COLO829 (cell line): ENCODE measurements around the gene FBXO5.
A peak's percentile ranks its signal among the peaks of the same experiment; 100 is the strongest.
"Not testable (repeated sequence)": the region's sequence is repeated elsewhere in the genome, so short reads cannot be mapped to it uniquely, and the experiment has no call there.

ENCODE experiments used
- DNase-seq: peaks from one replicate; pipeline ENCODE4 v3.0.0; 2012; ENCODE audit warnings: low spot score

The FBXO5 gene

DNA sequence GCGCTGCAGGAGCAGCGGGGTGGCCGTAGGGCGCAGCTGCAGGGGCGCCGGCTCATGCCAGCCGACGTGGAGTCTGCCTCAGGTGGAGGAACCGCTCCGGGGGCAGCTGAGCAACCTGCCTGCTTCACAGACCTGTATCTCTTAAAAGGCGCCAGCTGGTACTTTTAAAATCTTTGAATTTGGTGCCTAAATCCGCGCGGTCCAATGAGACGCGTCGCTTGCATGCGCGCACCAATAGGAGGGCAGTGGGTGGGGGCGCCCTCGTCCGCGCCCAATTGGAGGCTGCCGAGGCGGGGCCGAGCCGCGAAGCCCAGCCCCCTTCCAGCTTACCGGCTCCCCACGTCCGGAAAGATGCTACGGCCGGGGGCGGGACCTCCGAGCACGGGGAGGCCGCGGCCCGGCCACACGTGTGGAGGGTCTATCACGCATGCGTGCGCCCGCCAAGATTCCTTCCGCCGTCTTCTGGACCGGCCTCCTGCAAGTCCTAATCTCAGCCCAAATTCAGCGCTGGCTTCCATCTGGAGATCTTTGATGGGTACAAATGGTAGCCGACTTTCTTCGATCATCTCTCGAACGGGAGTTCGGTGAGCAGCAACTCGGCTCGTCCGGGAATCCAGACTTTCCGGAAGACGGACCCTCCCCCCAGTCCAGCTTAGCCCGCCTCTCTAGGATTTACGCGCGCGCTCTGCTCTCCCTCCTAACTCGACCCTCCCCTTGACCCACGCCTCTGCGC lies at the start of gene FBXO5:
FBXO5 (minus strand) TSS at position 138 of the 733 bp plus-strand sequence; CDS start at position 56, 82 bp downstream.
- peak; percentile 87 for DNase-seq

- DNase-seq: peak; percentile 14
Measured at GRCh38 chr6:153032255-153032882, 49.5 kb upstream of the FBXO5 start.

DNA sequence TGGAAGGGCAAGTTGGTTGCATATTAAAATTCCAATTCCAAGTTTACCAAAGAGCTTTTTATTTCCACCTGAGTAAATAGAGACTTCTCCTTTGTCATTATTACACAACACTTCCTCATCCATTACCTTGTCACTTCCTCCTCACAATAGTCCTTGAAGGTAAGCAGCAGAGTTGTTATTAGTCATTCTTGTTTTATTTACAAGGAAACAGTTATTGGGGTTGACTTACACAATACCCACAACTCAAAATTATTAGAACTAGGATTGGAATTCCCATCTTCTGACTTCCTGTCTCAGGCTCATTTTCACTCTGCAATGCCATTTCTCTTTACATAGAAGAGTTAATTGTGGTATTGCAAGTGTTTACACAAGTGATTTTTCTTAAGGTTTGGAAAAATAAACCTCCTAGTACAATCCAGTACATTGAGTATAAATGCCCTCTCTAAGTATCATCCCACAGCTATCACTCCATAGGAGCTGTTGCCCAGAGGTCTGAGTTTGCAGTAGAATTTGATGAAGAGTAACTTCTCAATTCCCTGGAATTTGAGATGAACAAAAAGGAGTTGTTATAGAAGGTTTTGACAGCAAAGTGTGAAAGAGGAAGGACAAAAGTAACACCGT lies 48.6 kb upstream of the FBXO5 start:
- DNase-seq: no peak

DNA sequence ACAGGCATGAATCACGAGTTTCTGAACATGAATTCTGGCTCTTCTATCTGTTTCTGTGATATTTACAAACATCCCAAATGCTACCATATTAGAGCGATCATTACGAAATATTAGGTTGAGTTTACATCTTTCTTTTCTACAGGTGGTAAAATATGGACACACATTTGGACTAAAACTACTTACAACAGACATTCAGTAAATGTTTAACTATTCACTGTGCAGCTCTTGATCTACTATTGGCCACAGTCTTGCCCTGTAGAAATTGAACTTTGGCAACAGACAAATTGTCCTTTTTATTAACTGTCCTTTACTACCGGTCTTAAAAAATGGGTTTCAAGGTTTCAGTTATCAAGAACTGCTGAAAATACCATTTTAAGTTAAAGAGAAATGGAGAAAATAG lies 46.1 kb upstream of the FBXO5 start:
- DNase-seq: no peak

GRCh38 chr6:153028286-153028685 lies 45.4 kb upstream of the FBXO5 start:
- DNase-seq: no peak

DNA sequence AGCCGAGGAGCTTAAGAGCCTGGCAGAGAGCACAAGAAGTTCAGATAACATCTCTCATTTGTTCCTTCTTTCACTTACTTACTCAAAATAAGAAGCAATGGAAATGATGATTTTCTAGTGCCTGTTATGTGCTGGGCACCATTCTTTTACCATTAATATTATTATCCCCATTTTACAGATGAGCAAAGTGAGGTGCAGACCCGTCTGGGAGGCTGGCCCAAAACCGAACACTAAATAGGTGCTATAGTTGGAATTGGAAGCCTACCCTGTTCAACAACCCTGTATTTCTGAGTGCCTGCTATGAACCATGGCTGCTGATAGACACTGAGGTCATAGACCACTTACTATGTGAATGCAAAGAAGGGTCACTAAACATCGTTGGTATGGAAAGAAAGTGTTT lies 44.6 kb upstream of the FBXO5 start:
- no peak for DNase-seq

GRCh38 chr6:153024709-153025017 lies 41.8 kb upstream of the FBXO5 start:
- no peak for DNase-seq

DNA sequence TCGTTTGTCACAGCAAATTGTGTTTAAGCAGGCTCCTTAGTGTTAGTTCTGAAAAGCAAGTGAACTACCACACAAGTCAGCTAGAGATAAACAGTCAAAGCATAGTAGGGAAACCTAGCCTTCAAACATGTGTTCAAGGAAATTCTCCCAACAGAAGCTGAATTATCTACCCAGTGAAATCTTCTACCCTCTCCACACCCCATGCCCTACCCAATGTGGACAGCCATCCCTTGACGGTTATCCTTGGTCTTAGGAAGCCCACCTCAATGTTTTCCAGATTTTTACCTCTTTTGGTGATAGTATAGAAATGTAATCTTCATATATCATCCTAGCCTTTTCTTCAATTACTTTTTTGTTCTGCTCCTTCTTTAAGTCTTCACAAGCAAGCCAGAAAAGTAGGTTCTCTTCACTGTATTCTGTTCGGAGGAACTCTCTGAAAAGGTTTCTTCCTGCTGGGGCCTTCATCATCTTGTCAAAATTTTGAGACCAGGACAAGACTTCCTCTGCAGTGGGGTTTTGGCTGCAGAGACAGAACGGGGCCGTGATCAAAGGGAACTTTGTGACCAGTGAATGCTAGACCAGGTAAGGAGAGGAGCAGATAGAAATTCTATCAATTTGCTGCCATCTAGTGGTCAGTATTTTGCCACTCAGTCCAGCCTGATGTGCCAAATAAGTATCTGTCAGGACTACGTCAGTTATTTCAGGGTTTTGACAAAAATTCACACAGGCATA lies 41.3 kb upstream of the FBXO5 start:
- DNase-seq: peak; percentile 53

DNA sequence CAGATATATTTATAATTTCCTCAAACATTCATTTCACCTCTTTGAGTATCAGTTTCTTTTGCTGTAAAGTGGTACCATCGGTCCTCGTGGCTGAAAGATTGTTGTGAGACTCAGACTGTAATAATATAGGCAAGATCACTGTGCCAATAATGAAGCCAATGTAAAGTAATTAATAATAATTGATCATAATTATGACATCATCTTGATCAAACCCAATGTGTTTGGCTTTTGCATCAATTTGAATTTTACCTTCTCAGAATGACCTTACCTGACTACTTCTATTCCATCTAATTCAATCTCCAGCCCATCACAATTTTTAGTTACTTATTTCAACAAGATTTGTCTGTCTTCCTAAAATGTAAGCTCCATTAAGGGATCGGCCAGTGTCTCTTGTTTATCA lies 35.5 kb upstream of the FBXO5 start:
- no peak for DNase-seq

DNA sequence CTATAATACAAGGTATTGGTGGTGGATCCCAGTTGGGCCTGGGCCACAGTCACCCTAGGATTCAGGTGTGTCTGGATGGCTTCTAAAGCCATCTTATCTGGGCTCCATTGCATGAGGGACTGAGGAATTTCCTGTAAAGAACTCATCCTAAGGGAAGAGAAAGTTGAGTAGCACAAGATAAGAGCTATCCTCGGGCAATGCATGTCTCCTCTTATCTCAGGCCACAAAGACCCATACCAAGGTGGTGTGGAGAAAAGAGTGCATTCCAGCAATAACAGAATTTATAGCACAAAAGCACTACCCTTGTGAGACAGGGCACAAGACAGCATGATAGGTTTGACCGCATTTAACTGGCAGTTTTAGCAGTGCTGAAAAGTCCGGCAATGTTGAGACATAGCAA lies 34.0 kb upstream of the FBXO5 start:
- DNase-seq: no peak

DNA sequence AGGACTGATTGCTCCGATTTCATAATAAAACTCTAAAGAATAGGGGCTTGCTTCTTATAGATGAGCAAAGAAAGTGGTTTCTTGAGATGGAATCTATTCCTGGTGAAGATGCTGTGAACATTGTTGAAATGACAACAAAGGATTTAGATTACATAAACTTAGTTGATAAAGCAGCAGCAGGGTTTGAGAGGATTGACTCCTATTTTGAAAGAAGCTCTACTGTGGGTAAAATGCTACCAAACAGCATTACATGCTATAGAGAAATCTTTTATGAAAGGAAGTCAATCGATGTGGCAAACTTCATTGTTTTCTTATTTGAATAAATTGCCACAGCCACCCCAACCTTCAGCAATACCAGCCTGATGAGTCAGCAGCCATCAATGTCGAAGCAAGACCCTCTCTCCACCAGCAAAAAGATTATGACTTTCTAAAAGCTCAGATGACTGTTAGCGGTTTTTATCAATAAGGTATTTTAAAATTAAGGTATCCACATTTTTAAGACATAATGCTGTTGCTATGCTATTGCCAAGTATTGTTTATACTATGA lies 32.3 kb upstream of the FBXO5 start:
- DNase-seq: no peak

DNA sequence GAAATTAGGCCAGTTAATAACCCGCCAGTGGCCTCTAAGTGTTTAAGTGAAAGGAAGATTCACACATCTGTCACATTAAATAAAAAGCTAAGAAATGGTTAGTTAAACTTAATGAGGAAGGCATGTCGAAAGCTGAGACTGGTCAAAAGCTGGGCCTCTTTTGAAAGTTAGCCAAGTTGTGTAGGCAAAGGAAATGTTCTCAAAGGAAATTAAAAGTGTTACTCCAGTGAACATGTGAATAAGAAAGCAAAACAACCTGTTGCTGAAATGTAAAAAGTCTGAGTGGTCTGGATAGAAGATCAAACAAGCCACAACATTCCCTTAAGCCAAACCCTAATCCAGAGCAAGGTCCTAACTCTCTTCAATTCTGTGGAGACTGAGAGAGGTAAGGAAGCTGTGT lies 30.6 kb upstream of the FBXO5 start:
- DNase-seq: no peak

- no peak for DNase-seq
Measured at GRCh38 chr6:153012856-153013255, 30.0 kb upstream of the FBXO5 start.

GRCh38 chr6:153003366-153003690 lies 20.5 kb upstream of the FBXO5 start:
- no peak for DNase-seq

DNA sequence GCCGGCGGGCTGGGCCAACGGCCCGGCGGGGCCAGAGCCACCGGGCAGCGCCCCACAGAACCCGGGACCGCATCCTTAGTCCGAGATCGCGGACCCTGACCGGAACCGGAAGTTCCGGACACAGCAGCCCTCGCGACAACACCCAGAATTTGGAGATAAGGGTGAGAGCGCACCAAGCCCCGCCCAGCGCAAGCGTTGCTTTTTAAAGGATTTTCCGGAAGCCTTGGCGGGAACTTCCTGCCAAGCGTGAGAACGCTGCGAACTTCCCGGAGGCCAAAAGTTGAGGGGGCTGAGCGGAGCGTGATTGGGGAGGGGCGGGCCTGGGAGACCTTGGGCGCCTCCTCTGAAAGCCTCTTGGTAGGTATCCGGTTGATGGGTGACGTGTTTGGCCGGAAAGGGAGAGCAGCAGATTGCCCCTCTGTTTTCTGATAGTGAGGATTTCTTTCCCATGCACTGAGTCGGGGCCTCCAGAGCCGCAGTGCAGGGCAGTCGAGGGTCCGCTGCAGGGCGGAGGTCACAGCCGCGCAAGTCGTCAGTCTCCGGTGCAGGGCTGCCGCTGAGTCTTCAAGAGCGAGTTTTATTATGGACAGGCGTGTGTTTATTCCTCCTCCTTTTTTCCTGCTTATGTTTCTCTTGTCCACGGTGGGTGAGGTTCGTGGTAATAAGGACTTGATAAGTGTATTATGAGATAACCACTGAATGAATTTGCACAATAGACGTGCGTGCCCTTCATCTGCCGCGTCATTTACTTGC lies 19.9 kb upstream of the FBXO5 start, which contains the start of gene MTRF1L:
MTRF1L (minus strand) TSS at position 97 of the 753 bp plus-strand sequence; CDS start at position 73, 24 bp downstream.
- DNase-seq: peak; percentile 91

DNA sequence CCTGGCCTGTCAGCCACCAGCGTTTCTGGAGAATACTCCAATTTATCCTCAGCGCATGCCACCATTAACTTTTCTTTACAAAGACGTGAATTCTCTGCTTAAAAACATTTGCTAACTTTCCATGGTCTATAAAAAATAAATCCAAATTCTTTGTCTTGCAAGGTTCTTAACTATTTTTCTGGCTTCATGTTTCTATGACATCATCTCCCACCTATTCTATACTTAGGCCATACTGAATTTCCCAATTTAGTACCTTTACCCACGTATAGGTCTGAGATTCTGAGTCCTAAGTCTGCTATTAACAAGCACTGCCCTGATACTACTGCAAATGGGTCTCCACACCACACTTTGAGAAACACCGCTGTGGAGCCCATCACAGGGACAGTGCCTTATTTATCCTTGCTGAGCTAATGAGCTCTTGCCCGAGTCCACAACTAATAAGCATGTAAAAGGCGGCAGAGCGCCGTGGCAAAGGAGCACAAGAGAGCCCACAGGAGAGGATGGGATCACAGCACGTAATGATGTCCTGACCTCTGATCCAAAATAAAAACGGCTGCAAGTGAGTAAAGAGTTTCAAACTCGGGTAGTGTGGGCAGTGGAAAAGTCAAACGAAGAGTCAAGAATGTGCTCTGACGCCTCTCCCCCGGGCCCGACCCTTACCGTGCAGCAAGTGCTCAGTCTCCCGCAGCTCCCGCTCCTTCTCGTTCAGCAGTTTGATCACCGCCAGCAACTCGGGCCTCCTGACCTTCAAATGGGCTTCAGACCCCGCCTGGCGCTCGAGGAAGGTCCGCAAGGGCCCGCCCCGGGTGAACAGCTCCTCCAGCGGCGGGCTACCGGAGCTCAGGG lies 19.1 kb upstream of the FBXO5 start:
- DNase-seq: no peak

GRCh38 chr6:153000790-153001189 lies 17.9 kb upstream of the FBXO5 start:
- not testable (repeated sequence) for DNase-seq

DNA sequence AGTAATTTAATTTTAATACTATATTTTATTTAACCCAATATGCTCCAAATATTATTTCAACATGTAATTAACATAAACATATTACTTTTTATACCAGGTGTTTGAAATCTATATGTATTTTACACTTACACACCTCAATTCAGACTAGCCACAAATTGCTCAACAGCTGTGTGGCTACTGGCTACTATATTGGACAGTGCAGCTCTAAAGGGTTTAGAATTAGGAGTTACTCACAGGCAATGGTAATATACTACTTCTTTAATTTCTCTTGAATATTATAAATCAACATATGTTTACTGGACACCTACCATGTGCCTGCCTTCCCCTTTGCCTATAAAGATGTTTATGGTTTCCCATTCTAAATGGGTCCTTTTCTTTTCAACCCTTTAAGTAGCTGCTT lies 17.4 kb upstream of the FBXO5 start:
- no peak for DNase-seq

DNA sequence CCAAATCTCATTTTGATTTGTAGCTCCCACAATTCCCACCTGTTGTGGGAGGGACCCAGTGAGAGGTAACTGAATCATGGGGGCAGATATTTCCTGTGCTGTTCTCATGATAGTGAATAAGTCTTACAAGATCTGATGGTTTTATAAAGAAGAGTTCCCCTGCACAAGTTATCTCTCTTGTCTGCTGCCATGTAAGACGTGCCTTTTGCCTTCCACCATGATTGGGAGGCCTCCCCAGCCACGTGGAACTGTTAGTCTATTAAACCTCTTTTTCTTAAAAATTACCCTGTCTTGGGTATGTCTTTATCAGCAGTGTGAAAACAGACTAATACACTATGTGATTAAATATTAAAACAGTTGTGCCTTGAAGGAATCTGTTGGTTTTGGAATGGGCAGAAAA lies 16.7 kb upstream of the FBXO5 start:
- not testable (repeated sequence) for DNase-seq

DNA sequence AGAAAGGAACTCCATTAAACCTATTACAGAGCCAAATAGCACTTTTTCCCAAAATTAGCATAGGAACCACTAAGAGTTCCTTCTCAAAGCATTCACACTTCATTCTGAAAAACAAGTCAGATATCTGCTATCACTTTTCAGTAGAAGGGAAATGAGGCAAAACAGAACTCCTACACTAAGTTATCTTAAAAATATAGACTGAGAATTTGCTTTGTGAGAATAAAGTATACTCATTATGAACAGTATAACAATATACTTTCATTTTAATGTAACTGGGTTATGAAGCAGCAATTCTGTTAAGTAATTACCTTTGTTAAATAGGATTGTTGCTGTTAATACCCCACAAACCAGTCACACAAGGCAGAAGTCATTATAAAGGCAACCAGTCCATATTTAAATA lies 11.0 kb upstream of the FBXO5 start:
- DNase-seq: no peak

DNA sequence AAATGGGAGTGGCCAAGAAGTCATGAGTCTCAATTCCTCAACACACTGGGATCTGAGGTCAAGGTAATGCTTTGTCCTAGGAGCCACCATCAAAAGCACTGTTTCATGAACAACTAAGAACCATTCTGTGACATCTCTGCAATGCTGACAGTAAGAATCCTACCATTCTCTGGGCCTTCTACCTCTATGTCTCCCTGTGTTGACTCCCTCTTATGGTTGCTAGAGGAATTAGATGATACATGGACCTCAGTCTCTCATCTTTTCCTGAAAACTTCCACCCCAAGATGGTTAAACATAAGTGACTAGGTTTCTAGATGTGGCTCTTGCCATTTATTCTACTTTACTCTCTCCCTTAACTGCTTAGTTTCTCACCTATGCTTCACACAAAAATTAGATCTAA lies 10.6 kb upstream of the FBXO5 start:
- no peak for DNase-seq
